Limb (tissue), 2 donors: ENCODE data around the gene GORASP1.

ENCODE experiments used
- DNase-seq, 2 donors: peaks; one replicate each; pipeline ENCODE4 v3.0.0-alpha.2; 2016; ENCODE audit errors: extremely low spot score in 2 of 2

Gene GORASP1

GRCh38 chr3:39141171-39141995 is 34.0 kb upstream of the GORASP1 start:
- no peak for DNase-seq

DNA sequence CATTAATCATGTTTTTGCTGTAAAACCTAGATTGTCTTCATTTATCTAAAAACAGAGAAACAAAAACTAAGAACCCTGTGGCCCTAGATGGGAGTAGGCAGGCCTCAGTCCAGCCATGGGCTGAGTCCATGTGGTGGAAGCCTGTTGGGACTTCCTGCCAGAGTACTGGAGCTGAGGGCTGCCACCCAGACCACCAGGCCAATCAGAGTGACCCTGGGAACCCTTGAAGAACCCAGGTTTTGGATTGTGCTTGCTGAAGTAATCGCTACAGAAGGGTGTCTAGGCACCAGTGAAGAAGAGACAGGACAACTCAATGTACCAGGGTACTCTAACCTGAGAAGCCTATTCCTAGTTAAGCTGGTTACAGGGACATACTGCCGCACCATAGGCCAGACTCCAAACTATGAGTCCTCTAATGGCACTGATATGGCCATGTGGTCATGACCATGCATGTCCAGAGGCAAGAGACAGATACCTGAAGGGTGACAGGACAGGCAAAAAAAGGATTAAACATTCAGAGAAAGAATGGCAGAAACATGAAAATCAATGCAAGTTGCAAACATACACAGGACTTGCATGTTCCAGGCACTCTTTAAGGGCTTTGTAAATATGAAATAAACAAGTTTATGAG is 33.0 kb upstream of the GORASP1 start:
- DNase-seq = no peak

GRCh38 chr3:39139442-39139841 is 32.0 kb upstream of the GORASP1 start:
- DNase-seq = no peak

- DNase-seq = peak in 1 of 2 donors; percentile 74
These were observed 31.5 kb upstream of the GORASP1 start for GRCh38 chr3:39138804-39139415.

DNA sequence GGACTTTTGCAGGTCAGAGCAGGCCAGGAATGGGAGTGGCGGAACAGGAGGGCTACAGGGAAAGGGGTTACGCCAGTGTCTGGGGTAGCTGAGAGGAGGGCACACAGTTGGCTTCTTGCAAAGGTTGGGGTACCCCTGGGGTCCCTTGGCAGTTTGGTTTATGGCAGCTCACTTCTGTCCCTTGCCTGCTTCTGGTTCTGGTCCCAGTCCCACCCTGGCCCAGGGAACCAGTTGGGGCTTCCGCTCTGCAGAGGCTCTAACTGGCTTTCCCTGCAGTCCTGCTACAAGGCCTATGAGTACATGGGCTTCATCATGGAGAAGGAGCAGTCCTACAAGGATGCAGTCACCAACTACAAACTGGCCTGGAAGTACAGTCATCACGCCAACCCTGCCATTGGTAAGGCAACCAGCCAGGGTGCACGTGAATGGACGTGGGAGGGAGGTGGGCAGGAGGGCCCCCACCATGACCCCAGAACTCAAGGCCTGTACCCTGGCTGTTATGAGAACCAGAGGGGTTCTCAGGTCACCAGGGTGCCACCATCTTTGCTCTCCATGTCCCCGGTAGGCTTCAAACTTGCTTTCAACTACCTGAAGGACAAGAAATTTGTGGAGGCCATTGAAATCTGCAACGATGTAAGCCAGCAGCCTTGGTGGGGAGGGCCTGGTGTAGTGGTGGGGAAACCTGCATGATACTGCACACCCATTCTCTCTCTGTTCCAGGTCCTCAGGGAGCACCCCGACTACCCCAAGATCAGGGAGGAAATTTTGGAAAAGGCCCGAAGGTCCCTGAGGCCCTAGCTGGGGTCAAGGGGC is 30.8 kb upstream of the GORASP1 start:
- DNase-seq = no peak

- no peak for DNase-seq
These were observed 30.1 kb upstream of the GORASP1 start for GRCh38 chr3:39137435-39137936.

DNA sequence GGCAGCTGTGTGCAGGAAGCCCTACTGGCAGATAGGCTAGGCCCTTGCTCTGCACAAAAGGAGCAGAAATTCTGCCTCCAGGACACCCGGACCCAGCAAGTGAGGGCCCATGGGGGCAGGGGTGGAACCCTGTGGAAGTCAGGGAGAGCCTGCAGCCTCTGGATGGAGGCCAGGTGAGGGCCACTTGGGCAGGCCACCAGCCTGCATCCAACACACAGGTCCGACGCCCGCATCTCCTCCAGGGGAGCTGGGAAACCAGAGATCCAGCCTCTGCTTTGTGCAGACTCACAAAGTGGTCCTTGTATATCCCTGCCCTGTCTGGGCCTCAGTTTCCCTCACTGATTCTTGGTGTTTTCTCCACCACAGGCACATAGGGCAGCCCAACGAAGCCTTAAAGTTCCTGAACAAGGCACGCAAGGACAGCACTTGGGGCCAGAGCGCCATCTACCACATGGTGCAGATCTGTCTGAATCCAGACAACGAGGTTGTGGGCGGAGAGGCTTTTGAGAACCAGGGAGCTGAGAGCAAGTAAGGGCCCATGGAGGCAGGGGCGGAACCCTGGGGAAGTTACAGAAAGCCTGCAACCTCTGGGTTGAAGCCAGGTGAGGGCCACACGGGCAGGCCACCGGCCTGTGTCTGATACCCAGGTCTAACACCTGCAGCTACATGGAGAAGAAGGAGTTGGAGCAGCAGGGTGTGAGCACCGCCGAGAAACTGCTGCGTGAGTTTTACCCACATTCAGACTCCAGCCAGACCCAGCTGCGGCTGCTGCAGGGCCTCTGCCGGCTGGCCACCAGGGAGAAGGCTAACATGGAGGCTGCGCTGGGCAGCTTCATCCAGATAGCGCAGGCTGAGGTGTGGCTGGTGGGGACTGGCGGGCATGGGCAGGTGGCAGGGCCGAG is 29.4 kb upstream of the GORASP1 start:
- DNase-seq = no peak

DNA sequence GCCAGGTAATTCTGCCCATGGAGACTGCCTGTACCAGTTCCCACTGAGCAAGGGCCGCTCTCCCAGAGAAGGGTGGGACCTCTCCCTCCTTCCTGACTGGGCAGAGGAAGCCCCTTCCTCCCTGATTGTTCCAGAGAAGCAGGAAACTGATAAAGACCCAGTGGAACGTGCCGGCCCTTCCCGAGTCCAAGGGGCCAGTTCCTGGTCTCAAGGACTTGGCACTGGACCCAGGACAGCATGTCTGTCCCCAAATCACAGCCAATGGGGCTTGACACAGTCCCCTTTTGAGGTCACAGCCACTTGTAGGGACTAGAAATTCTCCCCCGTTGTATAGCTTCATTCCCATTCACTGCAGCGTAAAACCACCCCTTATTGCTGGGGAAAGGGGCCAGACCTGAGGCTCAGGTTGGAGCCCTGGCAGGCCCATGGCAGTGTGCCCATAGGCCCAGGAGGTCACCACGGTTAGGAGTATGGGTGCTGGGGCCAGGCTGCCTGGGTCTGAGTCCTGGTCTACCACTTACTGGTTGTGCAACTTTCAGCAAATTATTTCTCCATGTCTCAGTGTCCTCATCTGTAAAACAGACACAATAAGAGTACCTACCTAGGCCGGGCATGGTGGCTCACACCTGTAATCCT is 27.9 kb upstream of the GORASP1 start:
- DNase-seq = no peak

- no peak for DNase-seq
These were observed 26.9 kb upstream of the GORASP1 start for GRCh38 chr3:39134305-39134704.

DNA sequence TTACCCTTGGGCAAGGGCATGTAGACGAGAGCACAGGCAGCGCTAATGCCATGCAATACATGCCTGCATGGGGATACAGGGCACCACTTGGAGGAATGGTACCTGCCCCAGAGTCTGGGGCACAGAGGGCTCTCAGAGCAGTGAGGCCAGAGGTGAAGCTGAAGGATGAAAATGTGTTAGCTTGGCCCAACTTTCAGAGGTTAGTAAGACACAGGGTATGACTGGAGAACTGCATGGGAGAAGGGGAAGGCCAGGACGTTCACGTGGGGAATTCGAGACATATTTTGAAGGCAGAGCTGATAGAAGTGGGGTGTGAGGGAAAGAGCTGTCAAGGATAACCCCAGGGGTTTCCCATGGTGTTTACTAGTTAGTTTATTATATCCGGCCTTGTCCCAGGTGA is 26.4 kb upstream of the GORASP1 start:
- no peak for DNase-seq

- no peak for DNase-seq
These were observed 25.7 kb upstream of the GORASP1 start for GRCh38 chr3:39133093-39133490.

DNA sequence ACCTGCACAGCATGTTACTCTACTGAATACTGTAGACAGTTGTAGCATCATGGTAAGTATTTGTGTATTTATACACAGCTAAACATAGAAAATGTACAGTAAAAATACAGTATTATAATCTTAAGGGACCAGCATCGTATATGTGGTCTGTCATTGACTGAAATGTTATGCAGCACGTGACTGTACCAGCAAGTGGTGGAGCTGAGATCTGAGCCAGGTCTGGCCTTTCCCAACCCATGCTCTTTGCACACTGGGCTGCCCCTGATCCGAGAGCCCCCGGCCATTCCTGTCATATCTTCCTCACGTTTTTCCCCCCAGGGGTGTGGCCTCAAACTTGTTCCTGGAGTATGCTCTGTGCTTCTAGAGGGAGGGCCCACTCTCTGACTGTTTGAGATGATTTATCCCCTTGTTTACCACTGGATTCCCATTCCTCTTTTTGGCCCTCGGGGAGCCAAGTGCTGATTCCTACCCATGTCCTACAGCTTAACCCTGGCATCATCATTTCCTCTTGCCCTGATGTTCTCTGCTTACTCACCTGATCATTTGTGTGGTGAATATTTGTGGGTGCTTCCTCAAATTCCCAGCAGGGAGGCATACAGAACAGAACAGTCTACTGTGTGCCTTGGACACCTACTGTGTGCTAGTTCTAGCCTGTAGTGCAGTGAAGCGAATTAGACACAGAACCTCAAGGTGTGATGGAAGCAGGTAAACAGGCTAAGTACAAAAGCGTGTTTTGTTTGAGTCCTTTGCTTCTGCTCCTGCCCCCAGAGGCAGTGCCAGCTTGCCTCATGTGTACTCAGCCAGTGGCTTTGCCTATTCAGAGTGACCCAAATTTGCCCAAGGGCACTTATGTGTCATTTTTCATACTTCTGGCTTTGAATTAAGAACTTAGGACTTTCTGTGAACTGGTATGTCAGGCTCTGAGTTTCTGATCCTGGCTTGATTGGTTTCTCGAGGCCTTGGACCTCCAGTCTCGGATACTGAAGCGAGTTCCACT is 25.0 kb upstream of the GORASP1 start:
- DNase-seq = no peak

- no peak for DNase-seq
These were observed 23.4 kb upstream of the GORASP1 start for GRCh38 chr3:39130693-39131265.

GRCh38 chr3:39130026-39130425 is 22.6 kb upstream of the GORASP1 start:
- no peak for DNase-seq

DNA sequence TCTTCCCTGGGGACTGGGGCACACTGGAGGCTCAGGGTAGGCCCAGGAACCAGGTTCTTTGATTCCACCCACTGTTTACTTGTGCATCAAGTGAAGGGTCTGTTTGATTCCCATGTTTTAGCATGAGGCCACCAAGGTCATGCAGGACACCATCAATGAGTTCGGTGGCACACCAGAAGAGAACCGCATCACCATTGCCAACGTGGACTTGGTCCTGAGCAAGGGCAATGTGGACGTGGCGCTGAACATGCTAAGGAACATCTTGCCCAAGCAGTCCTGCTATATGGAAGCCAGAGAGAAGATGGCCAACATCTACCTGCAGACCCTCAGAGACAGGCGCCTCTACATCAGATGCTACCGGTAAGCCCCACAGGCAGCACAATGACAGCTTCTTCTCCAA is 21.5 kb upstream of the GORASP1 start:
- no peak for DNase-seq

GRCh38 chr3:39127908-39128304 is 20.5 kb upstream of the GORASP1 start:
- DNase-seq = no peak

DNA sequence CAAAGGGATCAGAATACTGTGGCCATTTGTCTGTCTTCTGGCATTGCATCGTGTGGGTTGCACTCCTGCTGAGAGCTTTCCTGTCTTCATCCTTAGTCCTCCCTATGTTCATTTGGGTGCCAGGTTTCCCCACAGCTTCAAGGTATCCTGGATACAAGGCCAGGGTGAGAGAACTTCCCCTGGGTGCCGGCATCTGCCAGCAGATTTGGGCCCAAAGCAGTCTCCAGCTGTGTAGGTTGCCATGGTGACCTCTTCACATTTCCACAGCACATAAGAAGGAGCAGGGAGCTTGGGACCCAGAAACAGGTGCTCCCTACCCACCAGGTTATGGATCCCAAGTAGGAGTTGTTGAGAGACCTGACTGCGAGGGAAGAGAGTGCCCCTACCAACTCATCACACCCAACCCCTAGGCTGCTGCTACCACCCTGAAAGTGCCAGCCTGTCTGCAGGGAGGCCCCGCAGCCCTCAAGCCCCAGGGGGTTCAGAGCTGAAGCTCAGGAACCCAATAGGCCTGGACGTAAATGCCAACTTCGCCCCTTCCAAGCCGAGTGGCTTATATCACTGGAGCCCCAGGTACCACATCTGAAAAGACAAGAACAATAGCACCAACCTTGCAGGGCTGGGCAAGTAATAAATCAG is 20.0 kb upstream of the GORASP1 start:
- no peak for DNase-seq

- DNase-seq = peak in 1 of 2 donors; percentile 26
These were observed 19.2 kb upstream of the GORASP1 start for GRCh38 chr3:39126532-39127071.
